Peyer's patch (tissue), 4 donors: ENCODE measurements around the gene SLK. TPM values are rescaled to one million over a fixed set of nuclear protein-coding genes. Genes with fewer than 3 reads are reported as not detected.

Experiments used
- DNase-seq, 3 donors: peaks; one replicate each; pipeline ENCODE4 v3.0.0-alpha.2; 2017 to 2019
- H3K27ac ChIP-seq, 4 donors: fragments of 200-600 bp; sonication (generic); one replicate each; pipeline ENCODE4 v1.5.1; 2016 to 2019
- H3K27me3 ChIP-seq, 2 donors: fragments of 200-600 bp; sonication (generic); one replicate each; pipeline ENCODE4 v1.5.1; 2019
- H3K36me3 ChIP-seq, 3 donors: fragments of 200-600 bp; sonication (generic); one replicate each; pipeline ENCODE4 v1.5.1; 2016 to 2019
- H3K4me1 ChIP-seq, 4 donors: fragments of 200-600 bp; sonication (generic); one replicate each; pipeline ENCODE4 v1.5.1; 2016 to 2019
- H3K4me3 ChIP-seq, 4 donors: fragments of 200-600 bp; sonication (generic); 1 replicate in 3 of 4; 2 replicates in 1 of 4; pipeline ENCODE4 v1.5.1; 2016 to 2019; ENCODE audit warnings: mild to moderate bottlenecking in 1 of 4
- H3K9me3 ChIP-seq, 4 donors: fragments of 200-600 bp; sonication (generic); one replicate each; pipeline ENCODE4 v1.5.1; 2016 to 2019; ENCODE audit warnings: mild to moderate bottlenecking in 1 of 4
- CTCF ChIP-seq, 6 experiments: fragments of 450-650 bp in 4 of 6; fragments of 200-600 bp in 2 of 6; sonication (generic) in 1 of 6; IDR thresholded peaks; one replicate each; pipeline ENCODE4 v1.5.1; 2017 to 2019; ENCODE audit warnings: antibody characterized with exemption in 6 of 6, mild to moderate bottlenecking in 3 of 6, moderate library complexity in 1 of 6
- POLR2A ChIP-seq, 2 donors: fragments of 450-650 bp; IDR thresholded peaks; one replicate each; pipeline ENCODE4 v1.5.1; 2017; ENCODE audit warnings: antibody characterized with exemption in 2 of 2, mild to moderate bottlenecking in 2 of 2, moderate library complexity in 2 of 2
- small RNA-seq, 2 donors: library from RNA; depleted of rRNA; stranded (forward); fragments of <200 nt; gene quantifications; one replicate each; pipeline ENCODE3, GENCODE V24; 2016
- total RNA-seq, 4 donors: library from RNA; depleted of rRNA; stranded (reverse); fragments of >200 nt; gene quantifications; one replicate each; pipeline ENCODE4 v1.1.0, GENCODE V29; 2016

Gene SLK
- total RNA-seq, 4 donors from 2014 or later = 38.5 to 55.4 (median 52.6) TPM

- no peaks in the 10 kb centered on the region for H3K27me3 ChIP-seq
- H3K9me3 ChIP-seq = no peaks in the 10 kb centered on the region
- DNase-seq = no peak
Measured at GRCh38 chr10:104077663-104078151, 110.8 kb downstream of the SLK start.

More at GRCh38 chr10:104077663-104078151, 110.8 kb downstream of the SLK start:
- TF ChIP-seq CTCF (IDR thresholded peaks at IDR 0.05) (no peak), POLR2A (IDR thresholded peaks at IDR 0.05) (no peak)
- peaks cover 0 to 12% (median 0%) of the 10 kb centered on the region in 3 donors for H3K36me3 ChIP-seq
- no peak overlapping the region for H3K27ac ChIP-seq
- H3K4me3 ChIP-seq = no peak overlapping the region
- no peaks in the 10 kb centered on the region for H3K4me1 ChIP-seq

Small RNA genes within 50 kb of the gene (small RNA-seq; reads per million reads assigned to genes)
- 0 reads per million in 2 donors for gene RN7SL524P

Other genes starting within 250 kb of the SLK start
- gene SH3PXD2A, start 111.6 kb upstream of the SLK start, total RNA-seq = 10 to 100 TPM; 12.1 to 68.5 (median 21.7) TPM
- gene STN1, start 49.0 kb upstream of the SLK start, total RNA-seq = 10 to 100 TPM in 3 of 4 donors, 1 to 10 TPM in 1; 9.5 to 37.1 (median 18.5) TPM
- 100 to 1,000 TPM in 2 of 4 donors, 10 to 100 TPM in 1, 1 to 10 TPM in 1; 4.1 to 240 (median 97.1) TPM for gene COL17A1, start 118.7 kb downstream of the SLK start, total RNA-seq
- gene SFR1, start 155.0 kb downstream of the SLK start, total RNA-seq = 1 to 10 TPM; 2.5 to 5.8 (median 5.3) TPM